ENCODE measurements around the gene FAM110C.
"Not testable (repeated sequence)": the region's sequence is repeated elsewhere in the genome, so short reads cannot be mapped to it uniquely, and the experiment has no call there.

Gene FAM110C, protein sequence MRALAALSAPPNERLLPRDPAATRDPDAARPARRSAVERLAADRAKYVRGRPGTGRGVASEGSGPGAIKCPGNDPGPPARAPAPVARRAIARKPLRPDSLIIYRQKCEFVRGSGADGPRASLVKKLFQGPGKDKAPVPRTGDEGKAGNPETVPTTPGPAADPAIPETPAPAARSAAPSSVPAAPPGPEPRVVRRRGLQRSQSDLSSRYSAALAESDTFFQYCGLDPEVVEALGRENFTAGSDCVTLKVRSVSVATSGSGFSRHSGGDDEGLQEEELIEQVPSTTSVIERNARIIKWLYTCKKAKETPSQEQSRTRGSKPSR
- total RNA-seq: 1.6 to 6.4 reads per million in 2 donors

DNA sequence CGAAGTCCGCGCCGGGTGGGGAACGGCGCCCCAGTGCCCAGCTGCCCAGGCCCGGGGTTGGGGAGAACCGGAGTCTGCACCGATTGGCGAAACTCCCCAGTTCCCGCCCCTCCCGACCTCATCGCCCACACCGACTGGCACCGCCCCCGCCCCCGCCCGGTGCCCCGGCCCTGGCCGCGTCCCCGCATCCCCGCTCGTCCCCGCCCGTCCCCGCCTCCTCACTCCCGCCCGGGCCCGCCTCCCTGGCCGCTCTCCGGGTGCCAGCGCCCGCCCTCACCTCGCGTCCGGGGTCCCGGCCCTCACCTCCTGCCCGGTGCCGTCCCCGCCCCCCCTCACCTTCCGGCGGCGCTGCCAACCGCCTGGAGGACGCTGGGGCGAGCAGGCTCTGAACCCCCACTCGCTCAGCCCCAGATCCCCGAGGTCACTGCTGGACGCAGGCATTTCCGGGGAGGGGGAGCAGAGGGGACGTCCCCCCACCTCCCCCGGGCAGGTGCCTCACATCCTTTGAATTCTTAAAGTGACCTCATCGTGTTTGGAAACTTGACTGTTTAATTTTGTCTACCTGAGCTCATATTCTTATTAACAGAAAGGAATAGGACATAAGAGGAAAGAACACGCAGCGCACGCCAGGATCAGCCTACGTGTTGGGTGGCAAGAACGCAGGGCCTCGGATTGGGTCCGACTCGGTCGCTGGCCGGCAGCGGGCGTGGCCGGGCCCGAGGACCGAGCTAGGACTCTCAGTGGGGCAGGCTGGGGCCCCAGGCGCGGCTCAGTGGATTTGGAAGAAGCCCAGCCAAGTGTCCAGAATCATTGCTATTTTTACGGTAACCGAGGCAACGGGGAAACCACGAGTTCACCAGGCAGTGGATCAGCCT, at the start of gene FAM110C:
Gene FAM110C, minus strand, starts transcription at position 35 of the 875 bp plus-strand sequence. CDS start 120 bp downstream, outside the sequence.
- peak; percentile 15 to 68 (median 43) for DNase-seq

DNA sequence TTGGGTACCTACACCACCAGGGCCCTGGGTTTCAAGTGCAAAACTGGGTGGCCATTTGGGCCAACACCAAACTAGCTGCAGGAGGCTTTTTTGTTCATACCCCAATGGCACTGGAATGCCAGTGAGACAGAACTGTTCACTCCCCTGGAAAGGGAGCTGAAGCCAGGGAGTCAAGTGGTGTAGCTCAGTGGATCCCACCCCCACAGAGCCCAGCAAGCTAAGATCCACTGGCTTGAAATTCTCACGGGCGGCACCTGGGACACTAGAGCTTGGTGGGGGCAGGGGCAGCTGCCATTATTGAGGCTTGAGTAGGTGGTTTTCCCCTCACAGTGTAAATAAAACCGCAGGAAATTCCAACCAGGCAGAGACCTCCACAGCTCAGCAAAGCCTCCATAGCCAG, 46.0 kb upstream of the FAM110C start:
- no peak for DNase-seq

DNA sequence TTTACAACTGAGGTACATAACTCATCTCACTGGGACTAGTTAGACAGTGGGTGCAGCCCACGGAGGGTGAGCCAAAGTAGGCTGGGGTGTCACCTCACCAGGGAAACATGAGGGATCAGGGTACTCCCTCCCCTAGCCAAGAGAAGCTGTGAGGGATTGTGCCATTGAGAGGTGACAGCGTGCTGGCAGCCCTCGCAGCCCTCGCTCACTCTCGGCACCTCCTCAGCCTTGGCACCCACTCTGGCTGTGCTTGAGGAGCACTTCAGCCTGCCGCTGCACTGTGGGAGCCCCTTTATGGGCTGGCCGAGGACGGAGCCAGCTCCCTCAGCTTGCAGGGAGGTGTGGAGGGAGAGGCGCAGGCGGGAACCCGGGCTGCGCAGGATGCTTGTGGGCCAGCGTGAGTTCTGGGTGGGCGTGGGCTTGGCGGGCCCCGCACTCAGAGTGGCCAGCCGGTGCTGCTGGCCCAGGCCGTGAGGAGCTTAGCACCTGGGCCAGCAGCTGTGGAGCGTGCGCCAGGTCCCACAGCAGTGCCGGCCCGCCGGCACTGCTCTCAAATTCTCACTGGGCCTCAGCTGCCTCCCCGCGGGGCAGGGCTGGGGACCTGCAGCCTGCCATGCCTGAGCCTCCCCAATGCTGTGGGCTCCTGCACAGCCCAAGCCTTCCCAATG, 44.5 kb upstream of the FAM110C start:
- DNase-seq: no peak

DNA sequence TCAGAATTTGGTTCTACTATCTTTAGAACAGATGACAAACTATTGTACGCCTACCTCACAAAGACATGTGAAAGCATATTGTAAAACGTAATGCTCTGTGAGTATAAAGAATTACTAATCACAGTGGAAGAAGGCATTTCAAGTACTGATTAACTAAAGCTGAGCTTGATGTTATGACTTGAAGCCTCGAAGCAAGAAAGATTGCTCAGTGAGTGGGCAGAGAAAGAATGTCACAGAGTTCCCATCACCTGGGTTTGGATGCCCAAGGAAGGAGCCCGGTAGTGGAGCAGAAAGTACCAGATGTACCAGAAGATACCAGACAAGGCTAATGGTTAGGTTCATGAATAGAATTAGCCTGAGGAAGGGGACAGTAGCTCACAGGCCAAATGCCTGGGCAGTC, 39.5 kb upstream of the FAM110C start:
- no peak for DNase-seq

DNA sequence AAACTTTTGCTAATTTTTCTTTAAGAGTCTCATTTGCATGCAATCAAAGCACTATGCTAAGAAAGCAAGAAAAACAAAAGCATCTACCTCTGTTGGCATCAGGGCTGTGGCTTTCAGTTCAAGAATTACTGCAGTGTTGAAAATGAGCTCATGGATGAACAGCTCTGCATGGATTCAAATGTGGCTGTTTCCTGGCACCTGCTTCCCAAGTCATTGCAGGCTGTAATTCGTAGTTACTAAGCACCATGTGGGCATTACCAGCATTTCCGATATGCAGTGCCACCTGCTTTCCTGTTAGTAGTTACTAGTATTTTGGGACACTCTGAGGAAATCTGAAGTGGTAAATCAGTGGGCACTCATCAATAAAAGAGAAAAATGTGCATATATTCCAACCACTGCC, 37.8 kb upstream of the FAM110C start:
- DNase-seq: no peak

DNA sequence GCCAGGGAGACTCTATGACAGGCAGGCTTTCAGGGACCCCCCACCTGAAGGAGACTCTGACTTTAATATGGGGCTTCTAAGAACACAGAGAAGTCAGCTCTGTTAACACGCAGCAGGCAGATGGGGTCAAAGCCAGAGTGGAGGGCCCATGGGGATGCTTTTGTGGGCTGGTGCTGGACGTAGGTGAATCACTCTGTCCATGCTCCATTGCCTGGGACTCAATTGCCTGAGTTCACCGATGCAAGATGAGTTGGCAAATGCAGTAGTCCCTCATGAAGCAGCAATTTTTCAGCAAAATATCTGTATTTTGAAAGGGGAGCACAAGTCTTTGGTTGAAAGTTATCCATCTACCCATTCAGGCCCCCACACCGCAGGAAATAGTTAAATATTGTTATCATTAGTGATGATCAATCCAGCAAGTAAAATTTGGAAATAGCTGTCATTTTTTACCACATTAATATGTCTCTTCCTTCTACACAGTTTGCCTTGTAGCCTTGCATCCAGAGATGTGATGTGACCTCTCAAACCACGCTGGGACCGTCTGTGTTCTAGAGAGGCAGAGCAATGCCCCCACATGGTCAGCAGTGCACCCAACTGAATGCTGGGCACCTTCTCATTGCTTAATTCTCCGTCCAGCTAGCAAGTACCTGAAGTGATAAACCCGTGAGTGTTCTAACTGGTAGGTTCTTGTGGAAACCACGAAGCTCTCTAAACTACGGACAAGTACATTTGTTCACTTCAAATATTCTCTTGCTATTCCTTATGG, 34.8 kb upstream of the FAM110C start:
- no peak for DNase-seq

DNA sequence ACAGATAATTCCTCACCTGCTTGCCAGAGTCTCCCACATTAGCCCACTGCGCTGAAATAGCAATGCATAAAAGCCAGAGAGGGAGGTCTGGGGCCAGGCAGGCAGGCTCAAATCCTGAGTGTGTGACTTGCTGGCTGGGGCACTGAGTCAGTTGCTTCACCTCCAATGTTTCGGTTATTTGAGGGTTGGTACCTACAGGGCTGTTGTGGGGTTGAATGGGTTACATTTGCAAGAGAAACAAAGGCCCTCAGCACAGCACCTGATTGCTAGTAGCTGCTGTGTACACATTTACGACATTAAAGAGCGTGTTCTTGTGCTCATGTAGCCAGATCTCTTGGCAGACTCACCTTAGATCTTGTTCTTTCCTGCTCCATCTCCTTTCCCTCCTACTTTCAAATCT, 34.1 kb upstream of the FAM110C start:
- no peak for DNase-seq

DNA sequence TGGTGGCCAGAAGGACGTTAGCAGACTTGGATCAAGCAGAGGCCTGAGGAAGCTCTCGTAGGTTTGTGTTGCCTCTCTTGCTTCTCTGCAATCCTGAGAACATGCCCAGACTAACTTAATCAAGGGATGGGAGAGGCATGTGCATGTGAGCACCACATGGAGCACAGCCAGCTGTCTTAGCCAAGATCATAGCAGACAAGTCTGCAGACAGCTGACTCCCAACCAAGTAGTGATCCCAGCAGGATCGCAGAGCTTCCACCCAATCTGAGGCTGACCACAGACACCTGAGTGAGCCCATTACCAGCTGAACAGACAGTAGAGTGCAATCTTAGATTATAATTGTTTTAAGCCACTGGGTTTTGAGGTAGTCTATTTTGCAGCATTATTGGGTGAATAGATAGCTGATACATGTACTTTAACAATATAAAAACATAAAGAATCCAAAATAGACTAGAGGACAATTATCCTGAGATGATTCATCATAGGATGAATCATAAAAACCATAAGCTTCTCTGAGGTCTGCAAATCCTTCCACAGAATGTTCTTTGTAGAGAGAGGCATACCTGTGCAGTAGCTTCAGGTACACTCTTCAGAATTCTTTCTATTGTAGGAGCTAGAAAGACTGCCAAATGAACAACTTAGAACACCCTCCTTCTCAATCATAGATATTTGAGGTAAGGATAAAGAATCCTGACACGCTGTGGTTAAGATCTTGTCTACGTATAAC, 25.2 kb upstream of the FAM110C start:
- no peak for DNase-seq

DNA sequence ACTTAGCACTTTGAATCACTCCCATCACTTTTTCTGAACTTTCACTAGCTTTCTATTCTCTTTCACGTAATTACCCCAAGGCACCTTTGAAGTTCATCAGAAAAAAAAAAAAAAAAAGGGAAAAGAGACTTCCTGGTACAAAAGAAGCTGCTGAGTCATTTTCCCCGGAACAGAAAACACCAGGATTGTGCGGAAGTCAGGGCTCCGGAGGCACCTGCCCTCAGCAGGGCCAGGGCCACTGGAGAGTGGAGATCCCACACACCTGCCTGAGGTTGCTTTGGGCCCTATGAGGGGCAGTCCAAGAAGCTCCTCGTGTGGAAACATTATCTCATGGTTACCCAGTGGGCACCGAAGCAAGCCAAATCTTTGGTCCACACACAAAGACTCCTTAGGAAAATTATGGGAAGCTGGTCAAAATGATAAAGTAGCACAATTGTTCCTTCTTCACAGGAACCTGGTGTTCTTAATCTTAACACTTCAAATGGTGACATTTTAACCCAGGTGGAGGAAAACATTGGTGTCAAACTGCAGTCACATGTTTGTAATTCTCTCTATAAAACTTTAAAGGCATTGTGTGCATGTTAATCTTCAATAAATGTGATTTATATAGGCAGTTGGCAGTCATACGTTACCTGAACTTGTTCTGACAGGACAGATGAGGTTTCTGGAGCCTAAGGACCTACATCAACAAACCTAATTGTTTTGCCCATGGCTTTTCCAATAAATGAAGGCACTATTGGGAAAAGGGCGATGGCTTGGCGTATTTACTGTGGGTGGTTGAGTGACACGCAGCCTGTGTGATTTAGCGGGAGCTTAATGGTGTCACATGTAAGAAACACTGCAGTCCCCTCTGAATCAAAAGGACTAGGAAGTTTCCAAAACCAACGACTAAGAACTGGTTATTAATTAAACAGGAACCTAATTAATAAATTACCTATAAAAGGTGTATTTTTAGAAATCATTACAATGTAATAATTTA, 23.4 kb upstream of the FAM110C start:
- no peak for DNase-seq

DNA sequence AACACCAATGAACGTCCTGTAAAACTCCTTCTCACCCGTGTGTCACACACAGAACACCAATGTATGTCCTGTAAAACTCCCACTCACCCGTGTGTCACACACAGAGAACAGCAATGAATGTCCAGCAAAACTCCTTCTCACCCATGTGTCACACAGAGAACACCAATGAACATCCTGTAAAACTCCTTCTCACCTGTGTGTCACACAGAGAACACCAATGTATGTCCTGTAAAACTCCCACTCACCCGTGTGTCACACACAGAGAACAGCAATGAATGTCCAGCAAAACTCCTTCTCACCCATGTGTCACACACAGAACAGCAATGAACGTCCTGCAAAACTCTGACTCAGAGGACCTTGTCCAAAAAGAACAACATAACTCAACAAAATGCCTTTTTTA, 22.3 kb upstream of the FAM110C start:
- not testable (repeated sequence) for DNase-seq

DNA sequence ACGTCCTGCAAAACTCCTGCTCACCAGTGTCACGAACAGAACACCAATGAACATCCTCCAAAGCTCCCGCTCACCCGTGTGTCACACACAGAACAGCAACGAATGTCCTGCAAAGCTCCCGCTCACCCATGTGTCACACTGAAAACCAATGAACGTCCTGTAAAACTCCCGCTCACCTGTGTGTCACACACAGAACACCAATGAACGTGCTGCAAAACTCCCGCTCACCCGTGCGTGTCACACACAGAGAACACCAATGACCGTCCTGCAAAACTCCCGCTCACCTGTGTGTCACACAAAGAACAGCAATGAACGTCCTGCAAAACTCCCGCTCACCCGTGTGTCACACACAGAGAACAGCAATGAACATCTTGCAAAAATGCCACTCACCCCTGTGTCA, 20.5 kb upstream of the FAM110C start:
- DNase-seq: no peak

DNA sequence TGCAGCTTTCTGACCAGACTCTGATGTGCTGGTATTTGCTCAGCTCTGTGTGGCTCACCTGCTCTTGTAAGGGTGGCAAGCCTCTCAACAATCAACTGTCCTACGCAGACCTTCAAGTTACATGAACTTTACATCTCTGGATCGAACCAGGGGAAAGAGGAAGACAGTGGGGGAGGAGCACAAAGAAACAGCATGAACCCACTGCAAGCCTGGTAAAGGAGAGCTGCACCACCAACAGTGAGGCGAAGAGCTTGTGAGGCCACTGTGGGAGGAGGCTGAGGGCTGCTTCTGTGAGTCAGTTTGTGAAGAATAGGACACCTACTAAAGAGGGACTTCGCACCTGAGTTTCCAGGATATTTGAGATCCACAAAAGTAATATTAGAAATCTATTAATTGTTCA, 18.8 kb upstream of the FAM110C start:
- no peak for DNase-seq

DNA sequence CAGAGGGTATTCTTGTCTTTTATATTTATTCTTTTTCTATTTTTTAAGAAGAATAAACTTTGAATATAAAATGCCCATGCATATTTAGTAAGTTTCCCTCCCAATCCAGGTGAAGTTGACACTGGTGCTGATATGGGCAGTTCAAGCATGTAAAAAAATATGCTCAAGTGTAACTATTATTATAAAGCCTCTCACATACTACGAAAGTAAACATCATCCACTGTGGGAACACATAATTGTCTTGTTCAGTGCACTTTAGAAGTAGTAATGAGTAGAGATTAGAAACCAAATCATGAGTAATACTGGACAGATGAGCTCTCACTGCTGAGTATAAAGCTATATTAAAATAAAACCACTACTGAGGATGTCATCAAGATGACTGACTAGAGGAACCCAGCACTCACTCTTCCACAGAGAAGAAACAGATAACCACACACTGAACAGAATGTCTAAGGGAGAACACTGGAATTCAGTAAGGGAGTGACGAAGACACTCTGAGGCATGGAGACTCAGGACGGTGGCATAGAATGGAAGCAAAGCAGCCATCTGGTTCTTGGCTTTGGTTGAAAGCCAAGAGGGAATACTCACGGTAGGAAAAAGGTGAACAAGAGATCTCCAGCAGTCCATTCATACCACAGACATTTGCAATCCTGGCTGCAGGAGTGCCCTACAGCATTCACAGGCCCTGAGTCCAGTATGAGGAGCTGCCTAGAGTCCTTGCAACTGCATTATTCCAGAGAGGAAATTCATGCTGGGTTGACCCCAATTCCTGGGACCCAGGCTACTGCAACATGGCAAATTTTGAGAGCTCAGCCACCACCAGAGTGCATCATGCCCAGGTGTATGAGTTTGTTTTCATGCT, 9.5 kb upstream of the FAM110C start:
- no peak for DNase-seq

DNA sequence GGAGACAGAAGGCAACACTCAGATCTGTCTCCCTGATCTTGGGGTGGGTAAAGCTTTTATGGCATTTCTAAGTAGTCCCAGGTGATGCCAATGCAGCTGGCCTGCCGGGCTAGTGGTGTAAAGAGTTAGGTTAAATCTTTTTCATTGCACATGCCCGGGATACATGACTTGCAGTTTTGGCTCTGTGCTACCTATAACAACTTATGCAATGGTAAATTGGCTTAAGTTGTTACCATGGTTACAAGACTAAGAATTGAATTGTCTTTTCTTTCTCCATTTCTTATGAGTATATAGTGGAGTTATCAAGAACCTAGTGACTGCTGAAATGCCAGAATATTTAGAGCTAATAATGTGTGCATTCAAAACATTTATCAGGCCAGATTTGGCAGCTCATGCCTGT, 5.3 kb upstream of the FAM110C start:
- no peak for DNase-seq

DNA sequence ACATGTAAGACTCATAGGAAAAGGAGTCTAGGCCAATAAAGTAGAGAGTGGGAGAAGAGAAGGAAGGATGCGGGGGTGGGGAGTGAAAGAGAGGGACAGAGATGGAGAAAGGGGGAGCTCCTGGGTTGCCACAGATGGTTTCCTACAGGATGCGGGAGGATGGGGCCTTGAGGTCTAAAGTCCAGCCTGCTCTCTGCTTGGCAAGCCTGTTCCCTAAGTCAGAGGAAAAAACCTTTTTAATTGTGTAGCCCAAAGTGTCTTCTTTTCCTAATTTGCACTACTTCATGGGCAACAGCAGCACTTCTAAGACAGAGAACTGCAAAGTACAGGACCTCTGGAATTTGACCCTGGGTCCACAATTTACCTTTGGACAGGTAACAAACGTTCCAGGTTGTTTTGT, 1.4 kb upstream of the FAM110C start:
- no peak for DNase-seq

DNA sequence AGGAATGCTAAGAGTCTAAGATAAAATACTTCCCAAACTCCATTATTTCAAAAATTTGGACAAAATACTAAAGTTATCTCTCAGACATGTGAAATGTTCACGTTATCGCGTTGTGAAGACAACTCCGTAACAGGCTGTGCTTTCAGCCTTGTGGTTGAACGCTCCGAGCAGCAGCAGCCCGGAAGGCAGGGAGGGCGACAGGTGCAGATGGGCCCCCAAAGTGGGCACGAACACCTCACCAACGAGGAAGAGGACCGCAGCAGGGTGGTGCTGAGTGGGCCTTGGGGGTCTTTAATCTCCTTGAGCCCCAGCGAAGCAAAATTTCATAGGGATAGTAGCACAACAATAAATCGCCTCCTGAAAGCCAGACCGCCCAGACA, 1.0 kb upstream of the FAM110C start:
- DNase-seq: no peak

DNA sequence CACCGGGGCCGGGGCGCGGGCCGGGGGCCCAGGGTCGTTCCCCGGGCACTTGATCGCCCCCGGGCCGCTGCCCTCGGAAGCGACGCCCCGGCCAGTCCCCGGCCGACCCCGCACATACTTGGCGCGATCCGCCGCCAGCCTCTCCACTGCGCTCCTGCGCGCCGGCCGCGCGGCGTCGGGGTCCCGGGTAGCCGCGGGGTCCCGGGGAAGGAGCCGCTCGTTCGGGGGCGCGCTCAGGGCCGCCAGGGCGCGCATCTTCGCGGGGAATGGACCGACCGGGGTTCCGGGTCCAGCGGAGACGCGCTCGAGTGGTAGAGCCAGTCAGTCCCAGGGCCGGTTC, 204 bp downstream of the FAM110C start:
- DNase-seq: no peak

DNA sequence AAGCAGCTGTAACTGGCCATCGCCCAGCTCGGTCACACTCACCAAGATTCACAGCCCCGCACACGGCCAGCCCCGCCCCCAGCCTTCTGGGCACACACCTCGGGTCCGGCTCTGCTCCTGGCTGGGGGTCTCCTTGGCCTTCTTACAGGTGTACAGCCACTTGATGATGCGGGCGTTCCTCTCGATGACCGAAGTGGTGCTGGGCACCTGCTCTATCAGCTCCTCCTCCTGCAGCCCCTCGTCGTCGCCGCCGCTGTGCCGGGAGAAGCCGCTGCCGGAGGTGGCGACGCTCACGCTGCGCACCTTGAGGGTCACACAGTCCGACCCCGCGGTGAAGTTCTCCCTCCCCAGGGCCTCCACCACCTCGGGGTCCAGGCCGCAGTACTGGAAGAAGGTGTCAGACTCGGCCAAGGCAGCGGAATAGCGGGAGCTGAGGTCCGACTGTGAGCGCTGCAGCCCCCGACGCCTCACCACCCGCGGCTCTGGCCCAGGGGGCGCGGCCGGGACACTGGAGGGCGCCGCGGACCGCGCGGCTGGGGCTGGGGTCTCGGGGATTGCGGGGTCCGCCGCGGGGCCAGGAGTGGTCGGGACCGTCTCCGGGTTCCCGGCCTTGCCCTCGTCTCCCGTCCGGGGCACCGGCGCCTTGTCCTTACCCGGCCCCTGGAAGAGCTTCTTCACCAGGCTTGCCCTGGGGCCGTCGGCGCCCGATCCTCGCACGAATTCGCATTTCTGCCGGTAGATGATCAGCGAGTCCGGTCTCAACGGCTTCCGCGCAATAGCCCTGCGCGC, 769 bp downstream of the FAM110C start:
- peak in 1 of 5 experiments; percentile 33 for DNase-seq

DNA sequence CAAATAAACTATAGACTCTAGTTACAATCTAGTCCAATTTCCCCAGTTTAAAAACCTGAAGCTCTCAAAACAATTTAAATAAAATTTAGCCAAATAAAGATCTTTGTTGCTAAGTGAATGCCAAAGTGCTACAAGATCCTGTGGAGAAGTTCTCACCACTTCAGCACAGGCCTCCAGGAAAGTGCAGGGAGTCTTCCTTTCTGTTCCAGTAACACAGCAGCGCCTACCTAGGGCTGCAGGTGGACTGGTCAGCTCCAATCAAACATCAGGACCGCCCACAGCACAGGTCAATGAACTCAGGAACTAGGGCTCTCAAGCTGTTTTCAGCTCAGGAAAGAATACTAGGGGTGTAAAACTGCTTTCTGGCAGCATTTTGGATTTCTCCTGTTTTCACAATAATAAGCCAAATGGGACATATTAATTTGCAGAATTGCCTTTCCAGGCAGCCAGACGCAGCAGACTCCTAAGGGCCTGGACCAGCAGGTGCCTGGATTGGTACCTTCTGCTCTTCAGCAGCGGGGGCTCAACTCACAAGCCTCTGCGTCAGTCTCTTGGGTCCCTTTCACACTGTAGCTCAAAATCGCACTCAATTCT, 1.5 kb downstream of the FAM110C start:
- no peak for DNase-seq
